ENCODE data around the gene PCYT1A.

The PCYT1A gene

GRCh38 chr3:196238612-196239560 is 48.6 kb downstream of the PCYT1A start:
- DNase-seq (ENCODE audit: low spot score), result no peak
- TF ChIP-seq CTCF (IDR thresholded peaks at IDR 0.05; ENCODE audit: extremely low read depth, insufficient read depth, missing control alignments), result no peak

GRCh38 chr3:196237203-196237602 is 50.3 kb downstream of the PCYT1A start:
- TF ChIP-seq CTCF (IDR thresholded peaks at IDR 0.05; ENCODE audit: extremely low read depth, insufficient read depth, missing control alignments), result no peak
- DNase-seq (ENCODE audit: low spot score), result peak; percentile 47
- in situ Hi-C loops (cut with MboI; ENCODE audit: low pct_unique_long_range_greater_than_20kb, low sequenced_read_pairs, unreplicated experiment), result no loop called here

More at GRCh38 chr3:196238612-196239560, 48.6 kb downstream of the PCYT1A start:
- in situ Hi-C loops (cut with MboI; ENCODE audit: low pct_unique_long_range_greater_than_20kb, low sequenced_read_pairs, unreplicated experiment), result no loop called here

- no peak for TF ChIP-seq CTCF (IDR thresholded peaks at IDR 0.05; ENCODE audit: extremely low read depth, insufficient read depth, missing control alignments)
- in situ Hi-C loops (cut with MboI; ENCODE audit: low pct_unique_long_range_greater_than_20kb, low sequenced_read_pairs, unreplicated experiment), result no loop called here
- DNase-seq (ENCODE audit: low spot score), result no peak
Measured at GRCh38 chr3:196236223-196236622, 51.3 kb downstream of the PCYT1A start.

- TF ChIP-seq CTCF (IDR thresholded peaks at IDR 0.05; ENCODE audit: extremely low read depth, insufficient read depth, missing control alignments), result no peak
- peak; percentile 54 for DNase-seq (ENCODE audit: low spot score)
- in situ Hi-C loops (cut with MboI; ENCODE audit: low pct_unique_long_range_greater_than_20kb, low sequenced_read_pairs, unreplicated experiment), result no loop called here
Measured at GRCh38 chr3:196235452-196236122, 51.9 kb downstream of the PCYT1A start.

GRCh38 chr3:196232882-196233251 is 54.7 kb downstream of the PCYT1A start:
- in situ Hi-C loops (cut with MboI; ENCODE audit: low pct_unique_long_range_greater_than_20kb, low sequenced_read_pairs, unreplicated experiment), result no loop called here
- TF ChIP-seq CTCF (IDR thresholded peaks at IDR 0.05; ENCODE audit: extremely low read depth, insufficient read depth, missing control alignments), result no peak
- no peak for DNase-seq (ENCODE audit: low spot score)

- TF ChIP-seq CTCF (IDR thresholded peaks at IDR 0.05; ENCODE audit: extremely low read depth, insufficient read depth, missing control alignments), result no peak
- in situ Hi-C loops (cut with MboI; ENCODE audit: low pct_unique_long_range_greater_than_20kb, low sequenced_read_pairs, unreplicated experiment), result no loop called here
- peak; percentile 54 for DNase-seq (ENCODE audit: low spot score)
Measured at GRCh38 chr3:196232154-196232881, 55.2 kb downstream of the PCYT1A start.
